Measurements from ENCODE around the gene CRTC1.

The CRTC1 gene

DNA sequence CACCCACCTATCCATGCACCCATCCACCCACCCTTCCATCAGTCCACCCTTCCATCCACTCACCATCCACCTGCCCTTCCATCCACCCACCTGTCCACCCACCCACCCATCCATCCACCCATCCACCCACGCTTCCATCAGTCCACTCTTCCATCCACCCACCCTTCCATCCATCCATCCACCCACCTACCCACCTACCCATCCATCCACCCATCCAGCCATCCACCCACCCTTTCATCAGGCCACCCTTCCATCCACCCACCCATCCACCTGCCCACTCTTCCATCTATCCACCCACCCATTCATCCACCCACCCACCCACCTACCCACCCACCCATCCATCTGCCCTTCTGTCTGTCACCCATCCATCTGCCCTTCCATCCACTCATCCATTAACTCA, 29.6 kb upstream of the CRTC1 start:
- no peak for DNase-seq (ENCODE audit: low spot score)

DNA sequence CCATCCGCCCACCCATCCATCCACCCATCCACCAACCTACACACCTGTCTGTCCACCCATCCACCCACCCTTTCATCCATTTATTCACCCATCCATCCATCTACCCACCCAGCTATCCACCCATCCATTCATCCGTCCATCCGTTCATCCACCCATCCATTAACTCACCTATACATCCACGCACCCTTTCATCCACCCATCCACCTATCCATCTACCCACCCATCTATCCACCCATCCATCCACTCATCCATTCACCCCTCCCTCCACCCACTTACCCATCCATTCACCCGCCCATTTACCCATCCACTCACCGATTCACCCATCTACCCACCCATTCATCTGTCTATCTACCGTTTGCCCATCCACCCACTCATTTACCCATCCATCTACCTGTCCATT, 29.0 kb upstream of the CRTC1 start:
- DNase-seq (ENCODE audit: low spot score): no peak

DNA sequence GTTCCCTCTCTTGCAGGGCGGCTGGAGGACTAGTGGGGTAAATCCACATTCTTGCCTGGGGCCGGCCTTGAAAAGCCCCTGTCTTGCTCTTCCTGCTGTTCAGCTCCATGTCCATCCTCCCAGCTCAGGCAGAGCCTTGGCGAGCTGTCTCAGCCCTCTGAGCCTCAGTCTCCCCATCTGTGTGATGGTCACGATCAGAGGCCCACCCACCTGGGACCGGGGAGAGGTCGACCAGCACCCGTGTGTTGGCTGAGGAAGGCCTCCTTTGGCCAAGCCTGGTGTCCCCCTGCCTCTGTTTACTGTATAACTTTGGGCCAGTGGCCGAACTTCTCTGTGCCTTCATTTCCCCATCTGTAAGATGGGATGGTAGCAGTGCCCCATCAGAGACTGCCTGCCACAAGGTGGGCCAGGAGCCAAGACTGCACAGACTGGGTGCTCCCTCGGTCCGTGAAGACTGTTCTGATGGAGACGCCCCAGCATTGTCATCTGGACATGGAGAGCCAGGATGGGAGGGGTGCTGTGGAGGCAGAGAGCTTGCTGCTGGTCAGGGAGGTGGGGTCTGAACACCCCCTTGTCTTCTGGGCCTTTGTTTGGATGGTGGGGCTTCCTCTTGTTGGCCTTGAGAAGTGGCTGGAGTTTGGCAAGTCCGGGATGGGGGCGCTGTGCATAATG, 28.2 kb upstream of the CRTC1 start:
- DNase-seq (ENCODE audit: low spot score): no peak

DNA sequence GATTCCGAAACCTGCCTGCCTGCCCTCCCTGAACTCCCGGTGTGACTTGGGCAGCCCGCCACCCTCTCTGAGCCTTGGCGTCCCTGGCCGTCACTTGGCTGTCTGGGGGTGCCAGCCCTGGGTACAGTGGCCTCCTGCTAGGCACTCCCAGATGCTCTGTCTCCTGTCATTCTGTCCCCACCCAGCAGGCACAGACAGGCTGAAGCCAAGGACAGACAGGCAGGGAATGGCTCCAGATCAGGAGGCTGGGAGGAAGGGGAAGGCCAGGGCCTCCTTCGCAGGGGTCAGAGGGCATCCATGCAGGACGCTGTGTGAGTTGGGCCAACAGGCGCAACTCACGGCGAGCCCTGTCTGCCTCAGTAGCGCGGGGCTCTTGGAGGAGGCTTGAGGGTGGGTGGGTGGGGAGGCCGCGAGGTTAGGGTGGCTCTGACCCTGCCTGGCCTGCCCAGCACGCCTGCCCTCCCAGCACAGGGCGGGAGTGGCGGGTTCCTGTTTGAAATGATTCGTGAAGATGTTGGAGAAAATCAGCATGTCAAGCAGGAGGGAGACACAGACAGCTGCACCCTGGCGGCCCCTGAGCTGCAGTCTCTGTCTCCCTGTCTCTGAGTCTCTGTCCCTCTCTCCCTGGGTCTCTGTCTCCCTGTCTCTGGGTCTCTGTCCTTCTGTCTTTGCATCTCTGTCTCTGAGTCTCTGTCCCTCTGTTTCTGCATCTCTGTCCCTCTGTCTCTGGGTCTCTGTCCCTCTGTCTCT, 27.0 kb upstream of the CRTC1 start:
- DNase-seq (ENCODE audit: low spot score): no peak

DNA sequence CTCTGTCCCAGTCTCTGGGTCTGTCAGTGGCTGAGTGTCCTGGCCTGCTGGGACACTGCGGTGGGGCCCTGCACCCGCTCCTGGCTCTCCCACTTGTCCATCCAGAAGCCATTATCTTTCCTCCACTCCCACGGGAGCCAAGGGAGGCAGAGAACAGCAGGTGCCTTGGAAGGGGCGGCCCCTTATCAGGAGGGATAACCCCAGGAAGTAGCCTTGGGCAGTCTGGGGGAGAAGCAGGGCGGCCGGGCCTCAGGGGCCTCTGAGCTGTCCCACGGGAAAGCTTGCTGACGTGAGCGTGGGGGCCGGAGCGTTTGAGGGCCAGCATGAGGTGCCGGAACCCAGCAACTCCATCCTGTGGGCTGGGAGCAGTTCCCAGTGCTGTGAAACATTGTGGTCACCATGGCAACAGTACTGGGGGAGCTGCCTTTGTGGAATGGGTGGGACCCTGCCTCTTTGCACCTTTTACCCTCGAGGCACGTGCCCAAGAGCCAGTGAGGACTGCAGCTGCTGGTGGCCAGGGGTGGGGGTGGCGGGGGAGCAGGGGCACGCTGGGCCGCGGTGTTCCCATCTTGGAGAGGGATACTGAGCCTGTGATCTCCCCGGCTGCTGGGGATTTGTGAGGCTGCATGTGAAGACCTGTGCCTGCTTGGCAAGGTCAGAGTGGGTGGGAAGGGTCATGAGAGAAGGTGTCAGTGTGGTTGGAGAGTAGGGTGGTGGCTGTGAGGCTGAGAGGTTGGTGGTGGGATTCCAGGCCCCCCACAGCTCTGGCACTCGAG, 25.7 kb upstream of the CRTC1 start:
- no peak for DNase-seq (ENCODE audit: low spot score)

DNA sequence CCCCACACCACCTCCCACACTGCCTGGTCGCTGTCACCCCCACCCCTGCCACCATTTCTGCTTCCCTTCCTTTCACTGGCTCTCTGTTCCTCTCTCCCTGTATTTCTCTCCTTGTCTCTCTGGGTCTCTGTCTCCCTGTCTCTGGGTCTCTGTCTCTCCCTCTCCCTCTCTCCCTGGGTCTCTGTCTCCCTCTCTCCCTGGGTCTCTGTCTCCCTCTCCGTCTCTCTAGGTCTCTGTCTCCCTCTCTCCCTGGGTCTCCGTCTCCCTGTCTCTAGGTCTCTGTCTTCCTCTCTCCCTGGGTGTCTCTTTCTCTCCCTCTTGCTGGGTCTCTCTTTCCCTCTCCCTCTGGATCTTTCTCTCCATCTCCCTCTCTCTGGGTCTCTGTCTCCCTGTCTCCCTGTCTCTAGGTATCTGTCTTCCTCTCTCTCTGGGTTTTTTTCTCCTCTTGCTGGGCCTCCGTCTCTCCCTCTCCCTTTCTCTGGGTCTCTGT, 25.1 kb upstream of the CRTC1 start:
- no peak for DNase-seq (ENCODE audit: low spot score)

DNA sequence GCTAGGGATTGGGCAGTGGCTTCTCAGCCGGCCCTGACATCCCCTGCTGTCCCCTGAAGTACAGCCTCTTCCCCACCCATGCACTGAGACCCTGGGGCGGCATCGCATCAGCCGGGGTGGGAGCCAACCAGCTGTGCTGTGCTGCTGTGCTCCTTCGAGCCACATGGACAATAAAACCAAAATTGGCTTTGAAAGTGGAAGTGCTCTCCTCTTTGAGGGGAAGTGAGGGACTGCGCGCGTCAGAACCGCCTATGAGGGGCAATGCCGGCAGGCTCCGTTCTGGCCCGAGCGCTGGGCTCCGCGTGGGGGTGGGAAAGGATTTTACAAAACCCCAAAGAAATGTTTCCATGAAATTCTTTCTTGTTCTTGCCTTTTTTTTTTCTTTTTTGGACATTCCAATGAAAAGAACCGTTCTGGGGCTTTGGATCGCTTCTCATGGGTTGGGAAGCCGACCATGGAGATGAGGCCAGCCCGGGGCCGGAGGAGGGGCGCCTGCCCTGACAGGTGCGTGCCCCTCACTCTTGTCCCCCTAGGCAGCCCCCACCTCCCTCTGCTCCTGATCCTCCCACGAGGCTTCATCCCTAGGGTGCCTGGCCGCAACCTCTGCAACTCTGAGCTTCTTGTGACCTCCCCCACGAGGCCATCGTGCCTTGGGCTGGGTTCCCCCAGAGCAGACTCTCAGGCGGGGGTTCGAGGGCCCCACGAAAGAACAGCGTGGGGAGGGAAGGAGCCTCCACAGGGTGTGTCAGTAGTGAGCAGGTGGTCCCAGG, 24.0 kb upstream of the CRTC1 start:
- DNase-seq (ENCODE audit: low spot score): no peak

DNA sequence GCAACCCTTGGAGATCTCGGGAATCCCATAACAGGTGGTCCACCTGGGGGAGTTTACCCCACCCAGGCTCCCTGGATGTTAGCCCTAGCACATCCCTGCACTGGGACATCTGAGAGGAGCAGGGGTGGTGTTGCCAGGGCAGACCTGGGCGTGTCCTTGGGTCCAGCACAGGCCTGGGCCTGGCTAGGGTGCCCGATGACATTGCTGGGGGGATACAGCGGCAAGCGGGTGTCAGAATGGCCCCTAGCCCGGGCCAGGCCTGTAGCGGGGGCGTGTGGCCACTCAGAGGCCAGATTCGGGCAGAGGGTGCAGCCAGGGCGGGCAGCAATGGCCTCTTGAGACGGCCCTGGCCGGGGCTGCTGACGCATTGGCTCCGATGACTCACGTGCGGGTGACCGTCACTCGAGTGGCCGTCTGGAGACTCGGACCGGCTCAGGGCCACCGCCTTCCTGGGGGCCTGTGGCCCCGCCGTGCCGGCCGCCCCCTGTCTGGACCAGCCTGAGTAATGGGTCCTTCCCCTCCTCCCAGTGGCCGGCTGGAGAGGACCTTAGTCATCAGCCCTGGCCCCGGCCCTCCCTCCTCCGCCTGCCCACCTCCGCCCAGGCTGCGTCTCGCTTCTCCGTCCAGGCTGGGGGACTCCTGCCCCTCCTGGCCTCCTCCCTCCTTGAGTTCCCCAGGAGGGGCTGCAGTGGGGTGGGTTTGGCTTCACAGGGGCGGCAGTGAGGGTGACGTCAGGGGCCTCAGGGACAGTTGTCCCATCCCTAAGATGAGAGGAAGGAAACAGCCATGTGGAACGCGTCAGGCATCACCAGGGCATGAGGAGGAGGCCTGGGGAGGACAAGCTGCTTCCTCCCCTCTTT, 23.2 kb upstream of the CRTC1 start:
- no peak for DNase-seq (ENCODE audit: low spot score)

DNA sequence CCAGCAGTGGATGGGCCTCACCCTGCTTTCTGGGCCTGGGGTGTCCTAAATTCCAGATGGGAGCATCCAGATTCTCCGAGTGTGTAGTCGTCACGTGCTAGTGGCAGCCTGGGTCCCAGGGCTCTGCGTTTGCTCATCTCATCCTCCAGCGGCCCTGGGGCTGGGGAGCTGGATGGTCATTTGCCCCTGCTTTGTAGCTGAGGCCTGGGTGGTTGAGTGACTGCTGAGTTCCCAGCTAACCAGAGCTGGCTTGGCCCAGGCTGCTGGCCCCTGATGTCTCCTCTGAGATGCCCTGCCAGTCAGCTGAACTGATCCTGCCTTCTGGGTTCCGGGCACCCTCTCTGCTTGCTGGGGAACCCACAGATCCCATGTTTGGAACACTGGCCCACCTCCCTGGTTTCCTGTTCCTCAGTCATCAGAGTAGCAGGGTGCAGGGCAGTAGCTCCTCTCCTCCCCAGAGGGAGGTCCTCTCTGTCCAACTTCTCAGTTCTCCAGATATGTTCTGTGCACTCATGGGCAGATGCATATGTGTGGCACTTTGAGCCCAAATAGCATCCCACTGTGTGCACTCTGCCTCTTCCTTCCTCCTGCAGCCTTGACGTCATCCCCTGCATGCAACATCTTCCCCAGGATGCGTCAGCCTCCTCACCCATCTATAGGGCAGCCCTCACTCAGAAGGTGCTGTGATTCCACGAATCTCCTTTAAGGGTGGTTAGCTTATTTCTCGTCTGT, 22.4 kb upstream of the CRTC1 start:
- no peak for DNase-seq (ENCODE audit: low spot score)

DNA sequence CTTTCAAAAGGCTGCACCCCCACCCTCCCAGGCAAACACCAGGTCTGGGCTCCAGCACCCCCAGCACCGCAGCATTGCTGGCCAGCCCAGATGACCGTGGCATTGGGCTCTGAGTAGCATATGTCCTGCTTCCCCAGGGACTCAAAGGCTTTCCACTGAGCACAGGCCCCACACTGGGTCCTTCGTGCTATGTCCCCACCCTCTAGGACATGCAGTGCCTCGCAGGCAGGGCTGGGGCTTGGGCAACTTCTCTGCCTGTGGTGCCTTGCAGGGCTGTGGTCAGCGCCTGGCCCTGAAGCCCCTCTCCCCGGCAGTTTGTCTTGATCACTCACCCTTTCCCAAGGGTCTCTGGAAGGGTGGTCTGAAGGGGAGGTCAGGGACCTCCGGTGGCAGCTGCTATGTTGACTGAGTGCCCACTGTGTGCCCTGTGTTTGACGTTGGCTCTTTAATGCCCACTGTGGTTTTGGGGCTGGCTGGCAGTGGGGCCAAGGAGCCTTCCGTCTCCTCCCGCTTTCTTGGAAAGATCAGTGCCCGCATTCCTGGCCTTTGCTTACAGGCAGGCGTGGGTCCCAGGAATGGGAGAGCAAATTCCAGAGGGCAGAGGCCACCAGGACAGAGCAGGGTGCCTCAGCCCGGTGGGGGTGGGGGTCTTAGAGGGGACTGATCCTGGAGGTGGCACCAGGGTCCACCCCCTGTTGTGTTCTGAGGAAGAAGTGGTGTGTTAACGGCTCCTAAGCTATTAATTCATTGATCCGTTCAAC, 20.3 kb upstream of the CRTC1 start:
- no peak for DNase-seq (ENCODE audit: low spot score)

DNA sequence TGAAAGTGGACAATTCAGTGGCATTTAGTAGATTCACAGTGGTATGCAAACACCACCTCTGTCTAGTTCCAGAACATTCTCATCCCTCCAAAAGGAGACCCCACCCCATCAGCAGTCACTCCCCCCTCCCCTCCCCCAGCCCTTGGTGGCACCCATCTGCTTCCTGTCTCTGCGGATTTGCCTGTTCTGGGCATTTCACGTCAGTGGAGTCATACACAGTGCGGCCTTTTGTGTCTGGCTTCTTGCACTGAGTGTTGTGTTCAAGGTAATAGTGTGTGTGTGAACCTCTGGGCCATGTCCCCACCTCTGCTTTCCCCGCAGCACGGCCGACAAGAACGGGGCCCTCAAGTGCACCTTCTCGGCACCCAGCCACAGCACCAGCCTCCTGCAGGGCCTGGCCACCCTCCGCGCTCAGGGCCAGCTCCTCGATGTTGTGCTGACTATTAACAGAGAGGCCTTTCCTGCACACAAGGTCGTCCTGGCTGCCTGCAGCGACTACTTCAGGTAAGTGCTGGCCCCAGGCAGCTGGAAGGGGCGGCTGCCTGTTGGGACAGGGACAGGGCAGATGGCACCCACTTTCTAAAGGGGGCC, 19.4 kb upstream of the CRTC1 start:
- no peak for DNase-seq (ENCODE audit: low spot score)

DNA sequence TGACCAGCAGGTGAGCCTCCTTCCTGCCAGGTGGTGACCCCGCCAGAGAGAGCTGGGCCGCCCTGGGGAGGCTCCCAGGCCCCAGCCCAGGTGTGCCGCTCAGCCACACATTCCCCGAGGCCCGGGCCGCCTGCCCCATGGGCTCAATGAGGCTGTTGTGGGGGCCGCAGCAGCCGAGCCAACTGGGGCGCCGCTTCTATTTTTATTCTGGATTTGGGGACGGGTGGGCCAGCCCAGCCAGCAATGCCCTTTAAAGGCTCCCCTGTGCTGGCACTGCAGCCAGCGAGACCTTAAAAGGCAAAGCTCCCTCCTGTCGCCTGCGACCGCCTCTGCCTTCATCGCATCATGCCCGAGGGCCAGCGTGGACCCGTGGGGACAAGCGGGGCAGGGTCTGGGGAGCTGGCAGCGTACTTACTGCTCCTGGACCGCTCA, 17.7 kb upstream of the CRTC1 start:
- DNase-seq (ENCODE audit: low spot score): no peak

DNA sequence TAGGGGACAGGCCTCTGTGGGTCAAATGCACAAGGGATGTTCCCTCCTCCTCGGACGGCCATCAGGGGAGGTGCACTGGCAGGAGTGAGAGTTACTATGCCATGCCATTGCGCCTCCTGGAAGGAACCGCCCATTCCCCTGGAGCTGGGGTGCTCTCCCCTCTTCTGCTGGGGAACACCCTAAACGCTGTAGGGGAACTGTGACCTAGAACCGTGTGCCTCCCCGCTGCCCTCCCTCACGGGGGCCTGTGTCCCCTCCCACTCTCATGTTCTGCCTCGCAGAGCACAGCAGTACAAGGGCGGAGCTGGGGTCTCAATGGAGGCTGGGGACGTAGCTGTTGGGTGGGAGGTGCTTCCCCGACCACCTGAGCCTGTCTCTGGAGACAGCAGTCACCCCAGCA, 17.2 kb upstream of the CRTC1 start:
- DNase-seq (ENCODE audit: low spot score): no peak

DNA sequence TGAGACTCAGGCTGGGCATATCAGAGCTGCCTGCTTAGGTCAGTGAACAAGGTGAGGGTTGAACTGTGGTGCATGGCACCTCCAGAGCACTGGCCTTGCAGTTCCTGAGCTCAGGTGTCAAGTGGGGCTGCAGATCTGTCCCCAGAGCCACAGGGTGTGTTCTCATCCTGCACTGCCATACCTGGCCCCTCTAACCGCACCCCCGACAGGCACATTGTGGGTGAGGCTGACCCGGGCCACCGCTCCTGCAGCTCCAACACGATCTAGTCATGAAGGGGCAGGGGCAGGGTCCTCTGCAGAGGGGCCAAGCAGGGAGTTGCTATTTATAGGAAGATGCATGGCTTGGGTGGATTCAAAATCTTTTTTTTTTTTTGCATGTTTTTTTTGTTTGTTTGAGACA, 16.7 kb upstream of the CRTC1 start:
- DNase-seq (ENCODE audit: low spot score): no peak

DNA sequence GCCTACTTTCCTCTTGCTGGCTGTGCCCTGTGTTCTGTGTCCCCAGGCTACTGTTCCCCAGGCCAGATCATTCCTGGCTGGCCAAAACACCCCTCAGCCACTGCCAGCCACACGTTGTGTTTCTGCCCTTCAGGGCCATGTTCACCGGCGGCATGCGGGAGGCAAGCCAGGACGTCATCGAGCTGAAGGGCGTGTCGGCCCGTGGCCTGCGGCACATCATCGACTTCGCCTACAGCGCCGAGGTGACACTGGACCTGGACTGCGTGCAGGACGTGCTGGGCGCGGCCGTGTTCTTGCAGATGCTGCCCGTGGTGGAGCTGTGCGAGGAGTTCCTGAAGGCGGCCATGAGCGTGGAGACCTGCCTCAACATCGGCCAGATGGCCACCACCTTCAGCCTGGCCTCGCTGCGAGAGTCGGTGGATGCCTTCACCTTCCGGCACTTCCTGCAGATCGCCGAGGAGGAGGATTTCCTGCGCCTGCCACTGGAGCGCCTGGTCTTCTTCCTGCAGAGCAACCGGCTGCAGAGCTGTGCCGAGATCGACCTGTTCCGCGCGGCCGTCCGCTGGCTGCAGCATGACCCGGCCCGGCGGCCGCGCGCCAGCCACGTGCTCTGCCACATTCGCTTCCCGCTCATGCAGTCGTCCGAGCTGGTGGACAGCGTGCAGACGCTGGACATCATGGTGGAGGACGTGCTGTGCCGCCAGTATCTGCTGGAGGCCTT, 15.8 kb upstream of the CRTC1 start:
- DNase-seq (ENCODE audit: low spot score): no peak

DNA sequence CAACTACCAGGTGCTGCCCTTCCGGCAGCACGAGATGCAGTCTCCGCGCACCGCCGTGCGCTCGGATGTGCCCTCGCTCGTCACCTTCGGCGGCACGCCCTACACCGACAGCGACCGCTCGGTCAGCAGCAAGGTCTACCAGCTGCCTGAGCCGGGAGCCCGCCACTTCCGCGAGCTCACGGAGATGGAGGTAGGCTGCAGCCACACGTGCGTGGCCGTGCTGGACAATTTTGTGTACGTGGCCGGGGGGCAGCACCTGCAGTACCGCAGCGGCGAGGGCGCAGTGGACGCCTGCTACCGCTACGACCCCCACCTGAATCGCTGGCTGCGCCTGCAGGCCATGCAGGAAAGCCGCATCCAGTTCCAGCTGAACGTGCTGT, 15.2 kb upstream of the CRTC1 start:
- no peak for DNase-seq (ENCODE audit: low spot score)

DNA sequence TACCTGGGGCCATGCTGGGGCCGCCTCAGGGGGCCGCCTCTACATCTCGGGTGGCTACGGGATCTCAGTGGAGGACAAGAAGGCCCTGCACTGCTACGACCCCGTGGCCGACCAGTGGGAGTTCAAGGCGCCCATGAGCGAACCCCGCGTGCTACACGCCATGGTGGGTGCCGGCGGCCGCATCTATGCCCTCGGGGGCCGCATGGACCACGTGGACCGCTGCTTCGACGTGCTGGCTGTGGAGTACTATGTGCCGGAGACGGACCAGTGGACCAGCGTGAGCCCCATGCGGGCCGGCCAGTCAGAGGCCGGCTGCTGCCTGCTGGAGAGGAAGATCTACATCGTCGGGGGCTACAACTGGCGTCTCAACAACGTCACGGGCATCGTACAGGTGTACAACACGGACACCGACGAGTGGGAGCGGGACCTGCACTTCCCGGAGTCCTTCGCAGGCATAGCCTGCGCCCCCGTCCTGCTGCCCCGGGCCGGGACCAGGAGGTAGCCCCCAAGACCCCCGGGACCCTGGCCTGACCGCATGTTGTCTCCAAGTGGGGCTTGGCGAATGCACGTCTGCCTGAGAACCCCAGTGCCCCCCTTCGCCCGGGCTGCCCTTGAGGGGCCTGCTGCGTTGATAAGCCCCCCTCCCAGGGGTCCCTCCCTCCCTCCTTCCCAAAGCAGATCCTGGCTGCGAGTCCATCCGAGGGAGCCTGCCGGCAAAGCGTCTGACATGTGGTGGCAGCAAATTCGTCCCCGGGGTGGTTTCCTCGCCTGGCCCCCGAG, 14.5 kb upstream of the CRTC1 start:
- no peak for DNase-seq (ENCODE audit: low spot score)

DNA sequence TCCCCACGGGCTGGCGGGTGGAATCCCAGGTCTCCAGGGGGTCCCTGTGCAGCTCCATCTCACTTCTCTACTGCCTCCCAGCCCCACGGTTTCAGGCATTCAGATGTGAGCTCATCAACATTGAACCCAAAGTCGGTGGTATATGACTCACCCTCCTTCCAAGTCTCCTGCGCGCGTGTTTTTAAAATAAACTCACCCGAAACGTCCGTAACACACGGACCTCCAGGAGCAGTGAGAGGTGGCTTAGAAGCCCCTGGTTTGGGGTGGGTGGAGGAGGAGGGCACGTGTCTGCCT, 14.0 kb upstream of the CRTC1 start:
- DNase-seq (ENCODE audit: low spot score): no peak

Data from globus pallidus (tissue), 1 donor.